ENCODE measurements around the gene ARID3B. TPM values are rescaled to one million over a fixed set of nuclear protein-coding genes. Genes with fewer than 3 reads are reported as not detected.

The ARID3B gene
- total and polyA plus RNA-seq, 2 of the 13 experiments (the other 11 are each of a cell fraction or from before 2014, with no cell fraction given): 5.3 to 12.8 TPM

GRCh38 chr15:74540761-74541493 lies at the start of gene ARID3B (continued):
- 0 out of 2 replicates have a peak, but pooled peaks have one; percentile 82 for TF ChIP-seq ELF4 (CRISPR knock-in tag; IDR thresholded peaks at IDR 0.05; ENCODE audit: borderline replicate concordance)
- TF ChIP-seq ZFX (CRISPR knock-in tag; IDR thresholded peaks at IDR 0.05; ENCODE audit: low read depth): peak; percentile 65
- TF ChIP-seq PCBP2 (optimal IDR thresholded peaks at IDR 0.05; ENCODE audit: low read depth, low read length, poor library complexity, severe bottlenecking): no peak
- no peak for TF ChIP-seq MTF2 (CRISPR knock-in tag; IDR thresholded peaks at IDR 0.05; ENCODE audit: borderline replicate concordance)
- TF ChIP-seq ZNF33A (CRISPR knock-in tag; IDR thresholded peaks at IDR 0.05; ENCODE audit: borderline replicate concordance): no peak
- no peak for TF ChIP-seq SMARCC2 (IDR thresholded peaks at IDR 0.05)
- no peak for TF ChIP-seq ARID2 (CRISPR knock-in tag; IDR thresholded peaks at IDR 0.05; ENCODE audit: borderline replicate concordance)
- 0 out of 2 replicates have a peak, but pooled peaks have one; percentile 19 for TF ChIP-seq ZNF317 (CRISPR knock-in tag; IDR thresholded peaks at IDR 0.05)
- TF ChIP-seq ZSCAN30 (CRISPR knock-in tag; IDR thresholded peaks at IDR 0.05): no peak
- no peak for TF ChIP-seq IRX3 (CRISPR knock-in tag; IDR thresholded peaks at IDR 0.05; ENCODE audit: borderline replicate concordance, low read depth)

DNA sequence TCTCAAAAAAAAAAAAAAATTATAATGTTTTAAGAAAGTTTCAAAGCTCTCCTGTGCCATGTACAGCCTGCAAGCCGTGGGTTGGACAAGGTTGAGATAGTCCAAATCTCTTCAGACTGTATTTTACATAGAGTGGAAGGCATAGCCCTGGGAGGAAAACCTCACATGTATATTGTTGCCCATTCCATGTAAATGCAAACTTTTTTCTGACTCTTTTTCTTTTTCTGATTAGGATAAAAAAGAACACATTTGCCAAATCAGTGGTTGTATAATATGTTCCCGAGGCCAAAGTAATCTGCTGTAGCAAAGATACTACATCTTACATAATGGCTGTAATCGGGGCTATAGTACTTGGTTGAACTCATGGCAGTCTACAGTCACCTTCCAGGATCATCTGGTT lies 44.4 kb upstream of the ARID3B start:
- H3K4me1 ChIP-seq (ENCODE audit: insufficient read depth, low read length): no peaks in the 10 kb centered on the region
- H2AFZ ChIP-seq (ENCODE audit: low read length): no peak overlapping the region
- no peaks in the 10 kb centered on the region for H3K9me3 ChIP-seq (ENCODE audit: low read length)
- ATAC-seq: no peak
- no peaks in the 10 kb centered on the region for H3K27me3 ChIP-seq (ENCODE audit: control insufficient read depth in 1 of 2, insufficient read depth in 2 of 2, low read length in 2 of 2)
- H3K36me3 ChIP-seq (replicated peaks in 1 of 2; ENCODE audit: control insufficient read depth in 1 of 2, insufficient read depth in 2 of 2, low read length in 2 of 2): peaks cover 0 to 4% of the 10 kb centered on the region in 2 experiments; a peak in 1 of 5 replicates
- H3K9ac ChIP-seq (ENCODE audit: insufficient read depth, low read depth, low read length): no peak overlapping the region
- no peak overlapping the region for H3K4me3 ChIP-seq (replicated peaks in 1 of 3; ENCODE audit: insufficient read depth in 1 of 3, low read depth in 2 of 3, low read length in 3 of 3)
- 85% methylated on average over 3 of the region's 3 CpGs for WGBS (ENCODE audit: low lambda C conversion rate)
- H3K27ac ChIP-seq (ENCODE audit: extremely low read length, insufficient read depth, low read length): no peak overlapping the region
- H3K79me2 ChIP-seq (ENCODE audit: insufficient read depth, low read length): no peaks in the 10 kb centered on the region
- no peak for FAIRE-seq
- no peaks in the 10 kb centered on the region for H4K20me1 ChIP-seq (ENCODE audit: insufficient read depth, low read length)
- in situ Hi-C loops (cut with HindIII; ENCODE audit: extremely low pct_ligation_motif_present, low pct_unique_long_range_greater_than_20kb): no loop called here
- no peak overlapping the region for H3K4me2 ChIP-seq (ENCODE audit: low read depth, low read length)
- DNase-seq (ENCODE audit: low spot score): no peak
- no TSS peak for BruUV-seq (replicated peaks)
- intact Hi-C loops (cut with micrococcal nuclease; ENCODE audit: unreplicated experiment): no loop called here
- ChIA-PET POLR2A (no interaction called here), CTCF (ENCODE audit: low intra/inter-chr PET ratio, low total read pairs) (no interaction called here)
- TF ChIP-seq MLXIP (CRISPR knock-in tag; IDR thresholded peaks at IDR 0.05; ENCODE audit: borderline replicate concordance) (no peak), ZSCAN29 (CRISPR knock-in tag; conservative IDR thresholded peaks at IDR 0.05) (no peak), ZNF274 (CRISPR knock-in tag; IDR thresholded peaks at IDR 0.05) (no peak), HNRNPUL1 (IDR thresholded peaks at IDR 0.05; ENCODE audit: low read depth, low read length) (no peak), RFXAP (CRISPR knock-in tag; IDR thresholded peaks at IDR 0.05; ENCODE audit: borderline replicate concordance) (no peak), SRSF9 (IDR thresholded peaks at IDR 0.05; ENCODE audit: borderline replicate concordance, insufficient read depth, low read depth, low read length, poor library complexity, severe bottlenecking) (no peak), ZNF816 (CRISPR knock-in tag; IDR thresholded peaks at IDR 0.05; ENCODE audit: borderline replicate concordance) (no peak), MED13 (CRISPR knock-in tag; IDR thresholded peaks at IDR 0.05) (no peak)
- TF ChIP-seq, protein P1, sequence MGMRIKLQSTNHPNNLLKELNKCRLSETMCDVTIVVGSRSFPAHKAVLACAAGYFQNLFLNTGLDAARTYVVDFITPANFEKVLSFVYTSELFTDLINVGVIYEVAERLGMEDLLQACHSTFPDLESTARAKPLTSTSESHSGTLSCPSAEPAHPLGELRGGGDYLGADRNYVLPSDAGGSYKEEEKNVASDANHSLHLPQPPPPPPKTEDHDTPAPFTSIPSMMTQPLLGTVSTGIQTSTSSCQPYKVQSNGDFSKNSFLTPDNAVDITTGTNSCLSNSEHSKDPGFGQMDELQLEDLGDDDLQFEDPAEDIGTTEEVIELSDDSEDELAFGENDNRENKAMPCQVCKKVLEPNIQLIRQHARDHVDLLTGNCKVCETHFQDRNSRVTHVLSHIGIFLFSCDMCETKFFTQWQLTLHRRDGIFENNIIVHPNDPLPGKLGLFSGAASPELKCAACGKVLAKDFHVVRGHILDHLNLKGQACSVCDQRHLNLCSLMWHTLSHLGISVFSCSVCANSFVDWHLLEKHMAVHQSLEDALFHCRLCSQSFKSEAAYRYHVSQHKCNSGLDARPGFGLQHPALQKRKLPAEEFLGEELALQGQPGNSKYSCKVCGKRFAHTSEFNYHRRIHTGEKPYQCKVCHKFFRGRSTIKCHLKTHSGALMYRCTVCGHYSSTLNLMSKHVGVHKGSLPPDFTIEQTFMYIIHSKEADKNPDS (CRISPR knock-in tag; IDR thresholded peaks at IDR 0.05): no peak

Data from HepG2 (cell line).